ENCODE measurements around the gene PTEN.
"Not testable (repeated sequence)": the region's sequence is repeated elsewhere in the genome, so short reads cannot be mapped to it uniquely, and the experiment has no call there.

PTEN gene

DNA sequence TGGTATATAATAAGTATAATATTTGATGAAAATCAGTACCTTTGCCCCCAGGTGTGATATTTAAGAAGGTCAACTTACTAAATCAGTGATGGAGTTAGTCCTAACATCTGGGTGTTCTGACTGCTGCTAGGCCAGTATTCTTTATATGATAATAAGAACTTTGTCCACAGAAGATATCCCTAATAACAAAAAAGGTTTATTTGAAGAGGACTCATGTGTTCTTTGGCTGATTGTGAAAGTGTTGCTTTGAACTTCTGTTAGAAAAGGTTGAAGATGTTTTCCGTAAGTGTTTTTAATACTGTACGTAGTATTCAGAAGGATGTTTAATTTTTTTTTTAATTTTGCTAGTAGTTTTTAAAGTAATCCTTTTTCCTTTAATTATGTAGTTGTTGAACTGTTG is 10.2 kb downstream of the PTEN start:
- DNase-seq, result no peak

DNA sequence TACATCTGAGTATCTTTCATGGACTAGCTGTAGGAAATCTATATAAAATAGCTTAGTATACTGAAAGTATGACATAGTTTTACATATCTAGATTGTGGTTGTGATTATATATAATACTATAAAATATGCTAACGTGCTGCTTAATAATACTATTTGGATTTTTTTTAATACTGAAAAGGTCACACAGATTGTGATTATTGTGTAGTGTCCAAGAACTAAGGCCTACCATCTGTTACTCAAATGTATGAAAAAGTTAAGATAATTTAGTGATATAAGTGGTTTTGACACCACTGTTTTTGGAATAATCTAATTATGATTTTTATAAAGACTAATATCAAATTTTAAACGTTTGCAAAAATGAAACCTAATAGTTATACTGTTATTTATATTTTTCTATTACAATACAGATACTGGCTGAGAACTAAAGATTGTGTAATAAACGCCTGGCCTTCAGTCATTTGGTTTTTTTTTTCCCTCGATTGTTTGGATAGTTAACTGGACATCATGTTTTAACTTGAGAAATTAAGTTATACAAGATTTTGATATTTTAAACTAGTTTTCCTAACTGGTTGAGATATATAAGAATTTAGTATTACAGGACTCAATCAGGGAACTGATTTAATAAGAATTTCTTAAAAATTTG is 12.6 kb downstream of the PTEN start:
- DNase-seq, result no peak

- no peak for DNase-seq
Observed at GRCh38 chr10:87878664-87879459, 15.4 kb downstream of the PTEN start.

GRCh38 chr10:87880336-87880735 is 16.9 kb downstream of the PTEN start:
- DNase-seq, result no peak

DNA sequence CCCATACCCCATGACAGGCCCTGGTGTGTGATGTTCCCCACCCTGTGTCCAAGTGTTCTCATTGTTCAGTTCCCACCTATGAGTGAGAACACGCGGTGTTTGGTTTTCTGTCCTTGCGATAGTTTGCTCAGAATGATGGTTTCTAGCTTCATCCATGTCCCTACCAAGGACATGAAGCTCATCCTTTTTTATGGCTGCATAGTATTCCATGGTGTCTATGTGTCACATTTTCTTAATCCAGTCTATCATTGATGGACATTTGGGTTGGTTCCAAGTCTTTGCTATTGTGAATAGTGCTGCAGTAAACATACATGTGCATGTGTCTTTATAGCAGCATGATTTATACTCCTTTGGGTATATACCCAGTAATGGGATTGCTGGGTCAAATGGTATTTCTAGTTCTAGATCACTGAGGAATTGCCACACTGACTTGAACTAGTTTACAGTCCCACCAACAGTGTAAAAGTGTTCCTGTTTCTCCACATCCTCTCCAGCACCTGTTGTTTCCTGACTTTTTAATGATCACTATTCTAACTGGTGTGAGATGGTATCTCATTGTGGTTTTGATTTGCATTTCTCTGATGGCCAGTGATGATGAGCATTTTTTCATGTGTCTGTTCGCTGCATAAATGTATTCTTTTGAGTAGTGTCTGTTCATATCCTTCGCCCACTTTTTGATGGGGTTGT is 18.1 kb downstream of the PTEN start:
- not testable (repeated sequence) for DNase-seq

DNA sequence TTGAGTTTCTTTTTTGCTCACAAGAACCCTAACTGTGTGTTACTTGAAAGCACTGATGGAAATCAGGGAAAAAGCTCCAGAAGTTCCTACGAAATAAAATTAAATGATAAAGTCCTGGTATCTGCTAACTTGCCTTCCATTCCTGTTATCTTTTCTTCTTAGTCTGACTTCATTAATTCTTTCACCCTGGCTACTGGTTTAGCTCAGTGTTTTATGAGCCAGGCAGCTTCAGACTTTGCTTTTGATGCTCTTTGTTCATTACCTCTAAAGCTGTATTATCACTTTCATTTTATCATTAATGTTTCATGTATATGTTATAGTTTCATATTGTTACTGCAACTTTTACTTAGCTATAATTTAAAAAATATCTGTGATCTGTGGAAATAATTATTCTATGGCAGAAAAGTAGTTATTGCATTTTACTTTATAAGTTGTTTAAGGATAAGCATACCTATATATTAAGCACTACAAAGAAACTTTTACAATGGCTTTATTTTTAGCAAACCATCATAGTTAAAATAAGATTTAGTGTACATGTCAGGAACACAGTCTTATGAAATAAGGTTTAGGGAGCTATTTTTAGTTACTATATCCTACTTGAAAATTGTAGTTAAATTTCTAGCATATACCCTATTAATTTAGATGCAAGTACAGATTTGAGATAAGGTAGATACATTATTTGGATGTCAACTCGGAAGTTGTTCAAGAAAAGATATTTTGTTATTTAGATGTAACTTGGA is 19.3 kb downstream of the PTEN start:
- no peak for DNase-seq

- DNase-seq, result no peak
Observed at GRCh38 chr10:87886635-87887034, 23.2 kb downstream of the PTEN start.

DNA sequence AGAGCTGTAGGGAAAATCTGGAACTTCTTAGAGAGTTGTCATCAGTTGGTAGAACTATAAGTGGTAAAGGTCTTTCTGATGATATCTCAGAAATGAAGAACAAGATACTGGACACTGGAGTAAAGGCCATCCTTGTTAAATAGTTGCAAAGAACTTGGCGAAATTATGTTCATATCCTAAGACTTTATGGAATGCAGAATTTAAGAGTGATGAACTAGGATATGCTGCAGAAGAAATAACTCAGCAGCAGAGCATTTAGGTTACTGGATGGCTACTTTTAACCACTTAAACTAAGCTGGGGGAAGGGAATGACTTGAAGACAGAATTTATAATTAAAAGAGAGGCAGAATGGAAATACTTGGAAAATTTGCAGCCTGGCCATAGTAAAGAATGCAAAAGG is 23.7 kb downstream of the PTEN start:
- no peak for DNase-seq

- no peak for DNase-seq
Observed at GRCh38 chr10:87887548-87888289, 24.3 kb downstream of the PTEN start.

DNA sequence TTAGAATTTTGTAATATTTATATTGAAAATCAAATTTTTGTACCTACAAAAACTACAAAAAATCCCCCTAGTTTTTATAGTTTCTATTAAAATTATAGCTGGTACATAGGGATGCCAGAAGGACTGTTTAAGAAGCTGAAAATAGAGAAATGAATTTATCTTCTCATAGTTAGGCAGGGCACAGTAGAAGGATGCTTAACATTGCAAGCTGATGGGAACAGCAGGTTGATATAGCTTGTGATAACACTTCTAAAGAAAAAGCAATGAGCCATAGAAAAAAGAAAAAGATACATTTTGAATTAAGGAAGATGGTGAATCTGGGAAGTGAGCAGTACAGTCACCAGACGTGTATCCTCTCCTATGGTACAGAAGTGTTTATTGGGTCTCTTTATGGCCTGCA is 32.0 kb downstream of the PTEN start:
- no peak for DNase-seq

DNA sequence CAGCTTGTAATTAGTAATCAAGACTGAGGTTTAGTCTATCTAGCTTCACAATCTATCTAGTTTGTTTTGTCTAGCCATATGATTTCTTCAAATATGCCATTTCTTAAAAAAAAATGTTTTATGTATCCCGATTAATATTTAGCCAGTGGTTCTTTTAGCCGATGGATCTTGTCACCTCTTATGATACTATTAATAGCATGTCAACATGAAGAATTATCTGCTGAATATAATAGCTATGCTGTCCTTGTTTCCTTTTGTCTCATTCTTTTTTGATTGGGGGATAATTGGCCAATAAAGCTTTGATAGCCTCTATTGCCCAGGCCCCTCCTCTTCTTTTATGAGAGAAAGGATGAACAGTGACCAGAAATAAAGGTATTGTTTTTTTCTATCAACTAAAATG is 32.8 kb downstream of the PTEN start:
- no peak for DNase-seq

DNA sequence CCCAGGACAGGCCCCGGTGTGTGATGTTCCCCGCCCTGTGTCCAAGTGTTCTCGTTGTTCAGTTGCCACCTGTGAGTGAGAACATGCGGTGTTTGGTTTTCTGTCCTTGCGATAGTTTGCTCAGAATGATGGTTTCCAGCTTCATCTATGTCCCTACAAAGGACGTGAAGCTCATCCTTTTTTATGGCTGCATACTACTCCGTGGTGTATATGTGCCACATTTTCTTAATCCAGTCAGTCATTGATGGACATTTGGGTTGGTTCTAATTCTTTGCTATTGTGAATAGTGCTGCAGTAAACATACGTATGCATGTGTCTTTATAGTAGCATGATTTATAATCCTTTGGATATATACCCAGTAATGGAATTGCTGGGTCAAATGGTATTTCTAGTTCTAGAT is 34.5 kb downstream of the PTEN start:
- DNase-seq, result not testable (repeated sequence)

DNA sequence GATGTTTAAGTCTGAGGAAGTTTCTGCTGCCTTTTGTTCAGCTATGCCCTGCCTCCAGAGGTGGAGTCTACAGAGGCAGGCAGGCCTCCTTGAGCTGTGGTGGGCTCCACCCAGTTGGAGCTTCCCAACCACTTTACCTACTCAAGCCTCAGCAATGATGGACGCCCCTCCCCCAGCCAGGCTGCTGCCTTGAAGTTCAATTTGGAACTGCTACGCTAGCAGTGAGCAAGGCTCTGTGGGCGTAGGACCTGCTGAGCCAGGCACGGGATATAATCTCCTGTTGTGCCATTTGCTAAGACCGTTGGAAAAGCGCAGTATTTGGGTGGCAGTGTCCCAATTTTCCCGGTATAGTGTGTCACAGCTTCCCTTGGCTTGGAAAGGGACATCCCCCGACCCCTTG is 40.0 kb downstream of the PTEN start:
- DNase-seq, result not testable (repeated sequence)

GRCh38 chr10:87913156-87913921 is 49.9 kb downstream of the PTEN start:
- no peak for DNase-seq

DNA sequence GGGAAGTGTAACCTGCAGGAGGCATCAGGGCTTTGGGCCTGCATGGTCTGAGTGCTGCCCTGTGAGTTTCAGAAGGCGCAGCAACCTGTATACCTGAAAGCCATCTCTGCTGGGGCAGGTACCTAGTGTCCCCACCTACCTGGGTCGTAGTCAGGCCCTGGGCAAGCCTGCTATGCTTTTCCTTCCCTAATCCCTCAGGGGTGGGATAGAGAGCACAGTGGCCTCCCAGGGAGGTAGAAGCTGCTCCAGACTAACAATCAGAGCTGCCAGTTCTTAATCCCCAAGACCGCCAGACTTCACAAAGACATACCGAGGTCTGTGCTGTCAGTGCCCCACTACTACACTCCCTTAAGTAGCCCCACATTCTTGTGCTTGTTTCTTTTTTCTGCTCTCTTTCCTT is 52.0 kb downstream of the PTEN start:
- DNase-seq, result no peak

DNA sequence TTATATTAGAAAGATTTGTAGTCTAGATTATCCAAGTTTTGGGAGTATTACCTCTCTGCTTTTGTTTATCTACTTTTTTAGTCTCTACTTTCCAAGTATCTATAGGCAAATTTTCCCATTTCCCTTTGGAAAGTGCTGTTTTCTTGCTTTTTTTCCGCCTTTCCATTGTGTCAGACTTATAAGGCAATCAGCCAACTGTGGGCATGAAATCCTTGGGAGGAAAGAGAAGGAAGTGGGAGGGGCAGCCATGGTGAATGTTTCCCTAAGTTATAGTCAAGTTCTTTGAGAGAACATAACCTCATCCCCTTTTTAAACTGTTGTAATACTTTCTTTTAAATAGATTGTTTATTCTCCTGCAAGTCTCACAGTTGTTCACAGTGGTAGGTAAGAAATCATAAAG is 52.6 kb downstream of the PTEN start:
- no peak for DNase-seq

DNA sequence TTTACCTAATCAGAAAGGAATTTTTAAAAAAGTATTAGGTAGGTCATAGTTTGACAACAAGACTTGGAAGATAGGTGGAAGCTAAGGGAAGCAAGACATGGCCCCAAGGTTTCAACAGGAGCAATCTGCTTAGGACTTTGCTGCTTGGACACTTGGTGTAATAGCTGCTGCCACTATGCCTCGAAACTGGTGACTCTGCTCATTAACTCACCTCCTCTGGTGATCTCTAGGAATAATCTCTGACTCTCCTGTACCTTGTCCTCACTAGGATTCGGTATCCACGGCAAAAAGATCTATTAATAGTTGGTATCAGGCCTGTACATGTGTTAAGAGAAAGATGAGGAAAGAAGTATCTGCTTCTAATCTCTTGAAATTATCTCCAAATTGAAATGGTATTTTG is 53.1 kb downstream of the PTEN start:
- no peak for DNase-seq

GRCh38 chr10:87918254-87918859 is 54.9 kb downstream of the PTEN start:
- DNase-seq, result no peak

DNA sequence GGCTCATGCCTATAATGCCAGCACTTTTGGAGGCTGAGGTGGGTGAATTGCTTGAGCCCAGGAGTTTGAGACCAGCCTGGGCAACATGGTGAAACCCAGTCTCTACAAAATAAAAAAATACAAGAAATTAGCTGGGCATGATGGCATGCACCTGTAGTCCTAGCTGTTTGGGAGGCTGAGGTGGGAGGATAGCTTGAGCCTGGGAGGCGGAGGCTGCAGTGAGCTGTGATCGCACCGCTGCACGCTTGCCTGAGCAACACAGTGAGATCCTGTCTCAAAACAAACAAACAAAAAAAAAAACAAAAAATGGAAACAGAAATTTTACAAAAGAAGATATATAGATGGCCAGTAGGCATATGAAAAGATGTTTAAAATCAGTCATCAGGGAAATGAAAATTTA is 57.1 kb downstream of the PTEN start:
- no peak for DNase-seq

DNA sequence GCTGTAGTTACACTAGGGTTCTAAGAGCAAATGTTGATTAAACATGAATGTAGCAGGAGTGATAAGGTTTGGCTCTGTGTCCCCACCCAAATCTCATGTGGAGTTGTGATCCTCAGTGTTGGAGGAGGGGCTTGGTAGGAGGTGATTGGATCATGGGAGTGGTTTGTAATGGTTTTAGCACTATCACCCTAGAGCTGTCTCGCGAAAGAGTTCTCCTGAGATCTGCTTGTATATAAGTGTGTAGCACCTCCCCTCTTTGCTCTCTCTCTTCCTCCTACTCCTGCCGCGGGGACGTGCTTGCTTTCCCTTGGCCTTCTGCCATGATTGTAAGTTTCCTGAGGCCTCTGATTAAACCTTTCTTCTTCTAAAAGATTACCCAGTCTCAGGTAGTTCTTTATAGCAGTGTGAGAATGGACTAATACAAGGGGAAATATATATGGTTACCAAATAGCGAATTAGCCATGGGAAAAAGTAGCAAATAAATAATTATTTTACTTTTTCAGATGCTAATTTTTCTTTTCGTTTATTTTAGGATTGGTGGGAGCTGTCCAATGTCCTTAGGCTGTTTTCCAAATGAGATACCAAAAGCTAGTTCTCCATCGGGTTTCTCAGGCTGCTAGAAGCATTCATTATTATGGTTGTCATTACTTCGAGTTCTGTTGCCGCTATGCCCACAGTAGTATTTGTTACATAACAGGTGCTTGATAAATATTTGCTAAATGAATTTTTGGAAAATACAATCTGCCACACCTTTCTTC is 58.7 kb downstream of the PTEN start:
- DNase-seq, result no peak

DNA sequence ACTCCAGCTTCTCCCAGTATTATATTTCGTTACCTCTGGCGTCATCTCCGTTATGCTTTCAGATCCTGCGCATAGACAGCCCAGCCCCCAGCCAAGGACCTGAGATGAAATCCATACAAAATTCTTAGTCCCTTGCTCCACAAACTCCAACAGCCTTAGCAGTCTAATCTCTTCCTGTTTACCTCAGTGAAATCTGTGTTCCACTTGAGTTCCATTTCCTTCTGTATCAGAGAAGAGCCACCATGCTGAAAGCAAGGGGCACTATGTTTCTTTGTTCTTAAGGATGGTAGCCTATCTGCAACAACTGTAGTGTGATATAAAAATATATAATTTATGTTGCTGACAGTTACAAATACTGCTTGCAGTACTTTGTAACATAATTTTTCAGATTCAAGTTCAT is 59.8 kb downstream of the PTEN start:
- no peak for DNase-seq
